GM18951 (cell line): ENCODE measurements around the gene SEMA4D.

Source experiments
- POLR2A ChIP-seq: IDR thresholded peaks from 4 replicates; pipeline ENCODE4 v1.6.1; 2011; ENCODE audit warnings: mild to moderate bottlenecking; ENCODE audit not compliant: insufficient read length, insufficient read depth; ENCODE audit errors: extremely low read depth
- in situ Hi-C: fragments of 300-500 bp; cut with MboI; formaldehyde crosslinking; loops from one replicate; pipeline ENCODE4 v1.12.0; 2022; ENCODE audit warnings: low sequenced_read_pairs, mixed read lengths, inconsistent platforms; ENCODE audit not compliant: unreplicated experiment

The SEMA4D gene

GRCh38 chr9:89466451-89467277 is 31.2 kb downstream of the SEMA4D start:
- in situ Hi-C loops = no loop called here
- peak; percentile 35 for TF ChIP-seq POLR2A

GRCh38 chr9:89465726-89466308 is 32.1 kb downstream of the SEMA4D start:
- peak; percentile 22 for TF ChIP-seq POLR2A
- in situ Hi-C loops = no loop called here

GRCh38 chr9:89465001-89465451 is 32.9 kb downstream of the SEMA4D start:
- TF ChIP-seq POLR2A = no peak
- in situ Hi-C loops = no loop called here

- TF ChIP-seq POLR2A = no peak
- in situ Hi-C loops = no loop called here
Observed at GRCh38 chr9:89464300-89464901, 33.5 kb downstream of the SEMA4D start.

- no peak for TF ChIP-seq POLR2A
- in situ Hi-C loops = no loop called here
Observed at GRCh38 chr9:89462817-89463683, 34.9 kb downstream of the SEMA4D start.

- in situ Hi-C loops = no loop called here
- no peak for TF ChIP-seq POLR2A
Observed at GRCh38 chr9:89462199-89462598, 35.7 kb downstream of the SEMA4D start.

DNA sequence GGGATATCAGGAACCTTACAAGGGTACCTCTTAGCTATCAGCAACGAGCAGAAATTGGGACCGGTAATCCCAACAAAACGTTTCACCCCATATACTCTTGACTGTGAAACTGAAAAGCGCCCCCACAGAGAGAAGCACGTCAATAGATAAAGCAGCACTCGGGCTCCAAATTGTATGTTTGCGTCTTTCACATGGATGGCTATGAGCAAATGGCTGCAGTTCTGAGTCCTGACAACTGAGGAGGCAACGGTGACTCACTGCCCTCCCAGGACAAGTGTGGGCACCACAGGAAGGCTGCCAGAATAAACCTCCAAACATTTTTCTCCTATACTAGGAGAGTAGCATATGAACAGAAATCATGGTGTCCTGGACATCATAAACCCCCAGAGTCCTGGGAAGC is 36.6 kb downstream of the SEMA4D start:
- TF ChIP-seq POLR2A = no peak
- in situ Hi-C loops = no loop called here

GRCh38 chr9:89460551-89460950 is 37.4 kb downstream of the SEMA4D start:
- TF ChIP-seq POLR2A = no peak
- in situ Hi-C loops = no loop called here

DNA sequence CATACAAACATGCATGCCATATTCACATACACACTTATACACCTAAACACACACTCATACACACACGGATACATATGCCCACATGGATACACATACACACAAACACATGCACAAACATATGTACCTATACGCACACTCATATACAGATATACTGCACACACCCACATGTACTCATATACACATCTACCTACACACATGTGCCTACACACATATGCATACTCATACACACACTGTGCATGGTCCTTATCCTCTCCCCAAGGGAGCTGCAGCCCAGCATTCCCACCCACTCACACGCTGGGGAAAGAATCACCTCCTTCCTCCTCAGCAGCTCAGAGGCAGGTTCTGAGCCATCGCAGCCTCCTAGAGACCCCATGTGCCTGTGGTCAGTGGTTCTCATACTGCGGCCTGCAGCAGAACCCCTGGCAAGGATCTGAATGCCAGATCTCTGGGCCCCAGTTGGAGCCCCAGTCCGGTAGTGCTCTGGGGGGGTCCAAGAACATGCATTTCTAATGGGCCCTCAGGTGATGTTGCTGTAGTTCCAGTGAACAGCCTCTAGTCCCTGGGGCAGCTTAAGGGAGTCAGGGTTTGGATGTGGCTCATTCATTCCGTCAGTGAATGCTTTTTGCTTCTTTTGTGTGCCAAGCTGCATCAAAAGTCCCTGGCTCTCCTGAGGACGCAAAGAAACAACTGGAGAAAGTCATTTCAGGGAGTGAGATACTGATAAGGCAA is 39.0 kb downstream of the SEMA4D start:
- in situ Hi-C loops = no loop called here
- no peak for TF ChIP-seq POLR2A

- no peak for TF ChIP-seq POLR2A
- in situ Hi-C loops = no loop called here
Observed at GRCh38 chr9:89457376-89457855, 40.5 kb downstream of the SEMA4D start.

DNA sequence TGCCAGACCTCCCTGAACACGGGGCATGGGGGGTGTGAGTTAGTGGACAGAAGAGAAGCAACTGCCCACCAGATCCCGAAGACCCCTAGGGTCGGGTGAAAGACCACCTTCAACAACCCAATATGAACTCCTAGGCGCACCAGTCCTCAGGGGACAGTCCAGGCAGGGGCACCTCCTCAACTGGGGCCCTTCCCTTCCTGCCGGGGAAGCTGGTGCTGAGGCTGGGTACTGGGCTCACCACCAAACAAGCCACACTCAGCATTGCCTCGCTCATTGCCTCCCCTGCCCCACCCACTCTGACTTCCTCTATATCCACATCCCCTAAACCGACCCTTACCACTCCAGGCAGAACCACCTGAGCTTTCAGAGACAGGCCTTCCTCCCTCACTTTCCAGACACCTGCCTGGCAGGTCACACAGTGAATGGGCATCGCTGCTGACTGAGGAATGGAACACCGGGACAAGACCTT is 42.5 kb downstream of the SEMA4D start:
- in situ Hi-C loops = no loop called here

More for the DNA sequence above, 42.5 kb downstream of the SEMA4D start:
- TF ChIP-seq POLR2A = no peak
